Epithelial cell of proximal tubule (primary cell): ENCODE results near the gene PFKP. TPM values are rescaled to one million over a fixed set of nuclear protein-coding genes. Genes with fewer than 3 reads are reported as not detected.
A peak's percentile ranks its signal among the peaks of the same experiment; 100 is the strongest.

Experiments
- DNase-seq: peaks from one replicate; pipeline ENCODE4 v3.0.0-alpha.2; 2011; ENCODE audit warnings: low read depth
- H3K4me3 ChIP-seq: 2 replicates; pipeline ENCODE4 v1.5.1; 2011; ENCODE audit warnings: low read depth, mild to moderate bottlenecking, low read length
- CTCF ChIP-seq: conservative IDR thresholded peaks from 2 replicates; pipeline ENCODE4 v1.5.1; 2012; ENCODE audit warnings: low read depth, mild to moderate bottlenecking, low read length
- total RNA-seq: library from RNA; depleted of rRNA; stranded (reverse); fragments of >200 nt; gene quantifications from 2 replicates; pipeline ENCODE4 v1.2.3, GENCODE V29; 2015

The PFKP gene
- total RNA-seq, 1 donor from 2014 or later = 402 TPM

DNA sequence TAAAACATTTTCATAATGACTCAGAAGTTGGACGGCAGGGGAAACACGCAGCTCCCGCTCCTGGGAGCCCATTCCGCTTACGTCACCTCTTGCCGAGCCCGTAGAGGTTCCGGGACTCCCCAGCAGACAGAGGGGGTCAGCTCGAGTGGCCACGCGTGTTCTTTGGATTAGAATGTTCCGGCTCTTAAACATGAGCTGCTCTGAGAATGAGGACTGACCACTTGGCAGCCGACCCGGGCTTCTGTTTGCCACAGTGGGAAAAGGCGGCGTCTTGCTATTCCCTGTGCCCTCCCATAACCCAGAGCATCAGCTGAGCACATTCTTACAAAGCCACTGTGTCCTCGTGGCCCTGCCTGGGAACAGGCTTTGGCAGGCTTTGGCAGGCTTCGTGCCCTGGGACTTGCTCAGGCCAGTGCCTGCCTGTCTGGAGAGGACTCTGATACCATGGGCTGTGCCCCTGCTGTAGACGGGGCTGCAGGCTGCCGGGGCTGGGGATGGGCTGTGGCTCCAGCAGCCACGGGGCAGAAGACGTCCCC lies 40.1 kb downstream of the PFKP start:
- H3K4me3 ChIP-seq = peak overlapping the region; percentile 9
- peak; percentile 98 for DNase-seq
- no peak for TF ChIP-seq CTCF

DNA sequence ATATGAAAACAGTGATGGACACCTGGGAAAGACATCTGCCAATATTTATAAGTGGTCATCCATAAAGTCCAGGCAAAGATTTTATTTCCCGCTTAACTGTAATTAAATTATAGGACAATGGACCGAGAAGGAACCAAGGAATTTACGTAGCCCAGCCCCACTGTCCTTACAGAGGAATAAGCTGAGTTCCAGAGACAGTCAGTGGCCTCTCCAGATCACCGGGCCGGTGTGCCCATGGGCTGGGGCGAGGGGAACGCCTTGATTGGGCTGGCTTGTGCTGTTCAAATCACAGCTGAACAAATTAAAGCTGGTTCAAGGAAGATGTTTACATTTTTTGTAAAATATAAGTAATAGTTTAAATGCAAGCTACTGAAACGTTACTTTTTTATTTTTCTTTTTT lies 40.7 kb downstream of the PFKP start:
- no peak for DNase-seq
- peak overlapping the region; percentile 9 for H3K4me3 ChIP-seq
- TF ChIP-seq CTCF = no peak

GRCh38 chr10:3108575-3109105 lies 41.3 kb downstream of the PFKP start:
- TF ChIP-seq CTCF = no peak
- no peak for DNase-seq

DNA sequence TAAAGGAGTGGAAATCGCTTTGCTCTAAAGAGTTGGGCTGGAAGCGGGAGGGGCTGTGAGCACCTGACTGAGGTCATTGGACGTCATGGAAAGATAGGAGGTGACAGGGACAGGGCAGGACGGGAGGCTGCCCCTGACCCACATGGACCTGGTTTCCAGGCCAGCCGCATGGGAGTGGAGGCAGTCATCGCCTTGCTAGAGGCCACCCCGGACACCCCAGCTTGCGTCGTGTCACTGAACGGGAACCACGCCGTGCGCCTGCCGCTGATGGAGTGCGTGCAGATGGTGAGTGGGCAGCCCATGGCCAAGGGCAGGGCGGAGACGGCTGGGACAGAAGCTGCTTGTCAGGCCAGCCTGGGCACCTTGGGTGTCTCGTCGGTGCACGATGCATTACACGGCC lies 41.8 kb downstream of the PFKP start:
- DNase-seq = no peak
- no peak for TF ChIP-seq CTCF
- H3K4me3 ChIP-seq = no peak overlapping the region

More at GRCh38 chr10:3108575-3109105, 41.3 kb downstream of the PFKP start:
- H3K4me3 ChIP-seq = no peak overlapping the region

GRCh38 chr10:3109633-3110032 lies 42.3 kb downstream of the PFKP start:
- H3K4me3 ChIP-seq = no peak overlapping the region
- TF ChIP-seq CTCF = no peak
- DNase-seq = no peak

DNA sequence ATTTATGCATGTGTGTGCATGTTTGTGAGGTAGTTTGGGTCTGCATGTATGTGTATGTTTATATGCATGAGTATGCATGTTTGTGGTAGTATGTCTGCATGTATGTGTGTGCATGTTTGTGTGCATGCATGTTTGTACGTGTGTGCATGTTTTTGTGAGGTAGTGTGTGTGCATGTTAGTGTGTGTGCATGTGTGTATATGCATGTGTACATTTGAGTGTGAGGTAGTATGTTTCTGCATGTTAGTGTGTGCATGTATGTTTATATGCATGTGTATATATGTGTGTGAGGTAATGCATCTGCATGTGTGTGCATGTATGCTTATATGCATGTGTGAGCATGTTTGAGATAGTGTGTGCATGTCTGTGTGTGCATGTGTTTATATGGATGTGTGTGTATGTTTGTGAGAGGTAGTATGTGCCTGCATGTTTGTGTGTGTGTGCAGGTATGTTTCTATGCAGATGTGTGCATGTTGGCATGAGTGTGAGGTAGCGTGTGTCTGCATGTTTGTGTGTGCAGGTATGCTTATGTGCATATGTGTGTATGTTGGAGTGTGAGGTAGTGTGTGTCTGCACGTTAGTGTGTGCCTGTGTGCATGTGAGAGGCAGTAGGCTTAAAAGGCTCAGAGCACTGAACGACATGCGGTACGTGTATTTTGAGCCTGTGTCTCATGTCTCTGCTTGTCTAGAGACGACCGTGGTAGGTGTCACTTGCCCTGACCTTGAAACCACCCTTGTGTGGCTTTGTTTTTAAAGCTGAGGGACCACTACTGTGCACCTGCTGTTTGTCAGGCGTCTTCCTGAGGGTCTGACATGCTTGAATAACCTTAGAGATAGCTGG lies 43.7 kb downstream of the PFKP start:
- TF ChIP-seq CTCF = no peak
- no peak overlapping the region for H3K4me3 ChIP-seq
- no peak for DNase-seq

GRCh38 chr10:3111621-3112163 lies 44.3 kb downstream of the PFKP start:
- no peak for DNase-seq
- TF ChIP-seq CTCF = no peak
- H3K4me3 ChIP-seq = no peak overlapping the region
